Stimulated activated memory B cell treated with anti-CD40 and anti-IgM and Interleukin-4, amounts not matched to agents 10 μg/mL and 1 μg/mL and 100 μg/mL, for 72 hours (primary cell): Measurements from ENCODE around the gene BAX.
"Not testable (repeated sequence)": the region's sequence is repeated elsewhere in the genome, so short reads cannot be mapped to it uniquely, and the experiment has no call there.

Experiments
- ATAC-seq: fragments of 150-1000 bp; cut with Tn5 transposase; 2 replicates; pipeline ENCODE4 v1.10.0; 2021
- H3K27ac Mint-ChIP-seq: one replicate; pipeline ENCODE4 v1.8.0; 2022; ENCODE audit warnings: mild to moderate bottlenecking, mixed read lengths
- H3K27me3 Mint-ChIP-seq: one replicate; pipeline ENCODE4 v1.8.0; 2022; ENCODE audit warnings: mixed read lengths
- H3K36me3 Mint-ChIP-seq: one replicate; pipeline ENCODE4 v1.8.0; 2022; ENCODE audit warnings: mixed read lengths
- H3K4me1 Mint-ChIP-seq: one replicate; pipeline ENCODE4 v1.8.0; 2022; ENCODE audit warnings: mixed read lengths
- H3K4me3 Mint-ChIP-seq: one replicate; pipeline ENCODE4 v1.8.0; 2022; ENCODE audit warnings: mild to moderate bottlenecking, moderate library complexity, mixed read lengths
- H3K9me3 Mint-ChIP-seq: one replicate; pipeline ENCODE4 v1.8.0; 2022; ENCODE audit warnings: mixed read lengths

BAX gene

DNA sequence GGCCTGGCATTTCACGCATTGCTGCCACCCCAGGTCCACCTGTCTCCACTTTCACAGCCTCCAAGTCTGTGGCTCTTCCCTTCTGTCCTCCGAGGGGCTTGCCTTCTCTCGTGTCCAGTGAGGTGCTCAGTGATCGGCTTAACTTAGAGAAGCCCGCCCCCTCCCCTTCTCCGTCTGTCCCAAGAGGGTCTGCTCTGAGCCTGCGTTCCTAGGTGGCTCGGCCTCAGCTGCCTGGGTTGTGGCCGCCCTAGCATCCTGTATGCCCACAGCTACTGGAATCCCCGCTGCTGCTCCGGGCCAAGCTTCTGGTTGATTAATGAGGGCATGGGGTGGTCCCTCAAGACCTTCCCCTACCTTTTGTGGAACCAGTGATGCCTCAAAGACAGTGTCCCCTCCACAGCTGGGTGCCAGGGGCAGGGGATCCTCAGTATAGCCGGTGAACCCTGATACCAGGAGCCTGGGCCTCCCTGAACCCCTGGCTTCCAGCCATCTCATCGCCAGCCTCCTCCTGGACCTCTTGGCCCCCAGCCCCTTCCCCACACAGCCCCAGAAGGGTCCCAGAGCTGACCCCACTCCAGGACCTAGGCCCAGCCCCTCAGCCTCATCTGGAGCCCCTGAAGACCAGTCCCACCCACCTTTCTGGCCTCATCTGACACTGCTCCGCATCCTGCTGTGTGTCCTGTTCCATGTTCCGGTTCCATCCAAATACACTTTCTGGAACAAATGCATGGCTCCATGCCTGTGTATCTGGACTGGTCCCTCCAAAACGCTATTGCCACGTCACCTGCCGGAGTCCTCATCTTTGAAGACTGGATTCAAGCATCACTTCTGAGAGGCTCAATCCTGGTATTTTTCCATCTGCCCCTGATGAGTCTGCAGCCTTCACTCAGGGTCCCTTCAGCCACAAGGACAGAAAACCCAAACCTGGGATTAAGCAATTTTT is 31.9 kb upstream of the BAX start:
- H3K9me3 Mint-ChIP-seq: no peaks in the 10 kb centered on the region
- peaks cover 9% of the 10 kb centered on the region for H3K4me1 Mint-ChIP-seq
- H3K27ac Mint-ChIP-seq: peak overlapping the region; percentile 13
- H3K4me3 Mint-ChIP-seq: no peak overlapping the region
- no peak for ATAC-seq
- peaks cover 37% of the 10 kb centered on the region for H3K36me3 Mint-ChIP-seq
- no peaks in the 10 kb centered on the region for H3K27me3 Mint-ChIP-seq

DNA sequence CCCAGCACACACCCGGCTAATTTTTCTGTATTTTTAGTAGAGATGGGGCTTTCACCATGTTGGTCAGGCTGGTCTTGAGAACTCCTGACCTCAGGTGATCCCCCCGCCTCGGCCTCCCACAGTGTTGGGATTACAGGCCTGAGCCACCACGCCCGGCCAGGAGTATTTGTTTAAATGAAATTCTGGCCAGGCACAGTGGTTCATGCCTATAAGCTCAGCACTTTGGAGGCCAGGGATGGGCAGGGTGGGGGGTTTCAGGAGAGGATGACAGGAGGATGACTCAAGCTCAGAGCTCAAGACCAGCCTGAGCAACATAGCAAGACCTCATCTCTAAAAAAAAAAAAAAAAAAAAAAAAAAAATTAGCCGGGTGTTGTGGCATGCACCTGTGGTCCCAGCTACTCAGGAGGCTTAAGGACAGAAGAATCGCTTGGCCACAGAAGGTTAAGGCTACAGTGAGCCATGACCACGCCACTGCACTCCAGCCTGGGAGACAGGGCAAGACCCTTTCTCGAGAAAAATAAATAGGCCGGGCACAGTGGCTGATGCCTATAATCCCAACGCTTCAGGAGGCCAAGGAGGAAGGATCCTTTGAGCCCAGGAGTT is 29.3 kb upstream of the BAX start:
- Mint-ChIP-seq H3K27ac (no peak overlapping the region), H3K36me3 (peaks cover 21% of the 10 kb centered on the region), H3K27me3 (no peaks in the 10 kb centered on the region), H3K4me3 (no peak overlapping the region), H3K4me1 (no peaks in the 10 kb centered on the region), H3K9me3 (no peaks in the 10 kb centered on the region)
- ATAC-seq: no peak

DNA sequence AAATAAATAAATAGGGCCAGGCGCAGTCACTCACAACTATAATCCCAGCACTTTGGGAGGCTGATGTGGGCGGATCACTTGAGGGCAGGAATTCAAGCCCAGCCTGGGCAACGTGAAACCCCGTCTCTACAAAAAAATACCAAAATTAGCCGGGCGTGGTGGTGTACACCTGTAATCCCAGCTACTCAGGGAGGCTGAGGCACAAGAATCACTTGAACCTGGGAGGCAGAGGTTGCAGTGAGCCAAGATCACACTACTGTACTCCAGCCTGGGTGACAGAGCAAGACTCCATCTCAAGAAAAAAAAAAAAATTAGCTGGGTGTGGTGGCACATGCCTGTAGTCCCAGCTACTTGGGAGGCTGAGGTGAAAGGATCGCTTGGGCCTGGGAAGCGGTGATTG is 28.8 kb upstream of the BAX start:
- H3K36me3 Mint-ChIP-seq: peaks cover 19% of the 10 kb centered on the region
- ATAC-seq, H3K27ac Mint-ChIP-seq, H3K4me3 Mint-ChIP-seq, H3K4me1 Mint-ChIP-seq, H3K27me3 Mint-ChIP-seq, H3K9me3 Mint-ChIP-seq: not testable (repeated sequence)

DNA sequence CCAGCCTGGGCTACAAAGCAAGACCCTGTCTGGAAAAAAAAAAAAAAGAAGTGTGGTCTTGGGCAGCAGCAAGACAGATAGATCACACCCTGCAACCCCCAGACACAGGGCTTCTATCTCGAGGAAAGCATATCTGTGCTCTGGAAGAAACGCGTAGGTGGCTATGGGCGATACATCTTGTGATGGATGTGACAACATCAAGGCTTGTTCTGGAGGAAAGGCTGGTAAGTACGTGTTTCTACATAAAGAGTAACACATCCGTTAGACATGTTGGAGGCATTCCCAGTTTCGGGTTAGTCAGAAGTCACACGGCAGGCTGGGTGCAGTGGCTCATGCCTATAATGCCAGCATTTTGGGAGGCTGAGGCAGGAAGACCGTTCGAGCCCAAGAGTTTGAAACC is 27.8 kb upstream of the BAX start:
- H3K27me3 Mint-ChIP-seq: no peaks in the 10 kb centered on the region
- H3K4me3 Mint-ChIP-seq: no peak overlapping the region
- H3K36me3 Mint-ChIP-seq: peaks cover 11% of the 10 kb centered on the region
- ATAC-seq: no peak
- no peaks in the 10 kb centered on the region for H3K9me3 Mint-ChIP-seq
- no peak overlapping the region for H3K27ac Mint-ChIP-seq
- H3K4me1 Mint-ChIP-seq: no peaks in the 10 kb centered on the region

DNA sequence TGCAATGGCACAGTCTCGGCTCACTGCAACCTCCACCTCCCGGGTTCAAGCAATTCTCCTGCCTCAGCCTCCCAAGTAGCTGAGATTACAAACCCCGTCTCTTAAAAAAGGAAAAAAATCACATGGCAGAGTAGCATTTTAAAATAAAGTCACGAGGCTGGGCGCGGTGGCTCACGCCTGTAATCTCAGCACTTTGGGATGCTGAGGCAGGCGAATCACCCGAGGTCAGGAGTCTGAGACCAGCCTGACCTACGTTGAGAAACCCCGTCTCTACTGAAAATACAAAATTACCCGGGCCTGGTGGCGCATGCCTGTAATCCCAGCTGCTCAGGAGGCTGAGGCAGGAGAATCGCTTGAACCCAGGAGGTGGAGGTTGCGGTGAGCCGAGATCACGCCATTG is 27.0 kb upstream of the BAX start:
- H3K27ac Mint-ChIP-seq, ATAC-seq, H3K27me3 Mint-ChIP-seq, H3K4me1 Mint-ChIP-seq, H3K9me3 Mint-ChIP-seq, H3K4me3 Mint-ChIP-seq, H3K36me3 Mint-ChIP-seq: not testable (repeated sequence)

DNA sequence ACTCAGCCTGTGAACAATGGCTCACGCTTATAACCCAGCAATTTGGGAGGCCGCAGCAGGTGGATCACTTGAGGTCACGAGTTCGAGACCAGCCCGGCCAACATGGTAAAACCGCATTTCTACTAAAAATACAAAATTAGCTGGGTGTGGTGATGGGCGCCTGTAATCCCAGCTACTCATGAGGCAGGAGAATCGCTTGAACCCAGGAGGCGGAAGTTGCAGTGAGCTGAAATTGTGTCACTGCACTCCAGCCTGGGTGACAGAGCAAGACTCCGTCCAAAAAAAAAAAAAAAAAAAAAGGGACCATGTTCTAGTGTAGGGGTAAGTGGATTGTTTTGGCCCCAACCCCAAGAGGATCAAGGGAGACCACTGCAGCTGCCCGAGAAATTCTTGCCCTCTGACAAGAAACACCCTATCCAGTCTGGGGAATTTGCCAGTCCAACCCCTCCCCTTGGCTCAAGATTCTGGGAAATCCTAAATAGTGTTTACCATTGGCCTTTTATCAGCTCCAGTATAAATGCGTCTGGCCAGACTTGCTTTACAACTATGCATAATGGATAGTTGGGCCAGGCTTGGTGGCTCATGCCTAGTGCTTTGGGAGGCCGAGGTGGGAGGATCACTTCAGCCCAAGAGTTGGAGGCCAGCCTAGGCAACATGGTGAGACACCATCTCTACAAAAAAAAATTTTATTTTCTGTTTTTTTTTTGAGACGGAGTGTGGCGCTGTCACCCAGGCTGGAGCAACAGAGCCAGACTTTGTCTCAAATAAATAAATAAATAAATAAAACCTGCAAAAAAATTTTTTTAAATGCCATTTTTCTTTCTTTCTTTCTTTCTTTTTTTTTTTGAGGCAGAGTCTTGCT is 26.3 kb upstream of the BAX start:
- no peak for ATAC-seq
- peaks cover 5% of the 10 kb centered on the region for H3K4me1 Mint-ChIP-seq
- no peak overlapping the region for H3K27ac Mint-ChIP-seq
- H3K27me3 Mint-ChIP-seq: no peaks in the 10 kb centered on the region
- no peaks in the 10 kb centered on the region for H3K9me3 Mint-ChIP-seq
- H3K4me3 Mint-ChIP-seq: no peak overlapping the region
- H3K36me3 Mint-ChIP-seq: peaks cover under 1% of the 10 kb centered on the region

DNA sequence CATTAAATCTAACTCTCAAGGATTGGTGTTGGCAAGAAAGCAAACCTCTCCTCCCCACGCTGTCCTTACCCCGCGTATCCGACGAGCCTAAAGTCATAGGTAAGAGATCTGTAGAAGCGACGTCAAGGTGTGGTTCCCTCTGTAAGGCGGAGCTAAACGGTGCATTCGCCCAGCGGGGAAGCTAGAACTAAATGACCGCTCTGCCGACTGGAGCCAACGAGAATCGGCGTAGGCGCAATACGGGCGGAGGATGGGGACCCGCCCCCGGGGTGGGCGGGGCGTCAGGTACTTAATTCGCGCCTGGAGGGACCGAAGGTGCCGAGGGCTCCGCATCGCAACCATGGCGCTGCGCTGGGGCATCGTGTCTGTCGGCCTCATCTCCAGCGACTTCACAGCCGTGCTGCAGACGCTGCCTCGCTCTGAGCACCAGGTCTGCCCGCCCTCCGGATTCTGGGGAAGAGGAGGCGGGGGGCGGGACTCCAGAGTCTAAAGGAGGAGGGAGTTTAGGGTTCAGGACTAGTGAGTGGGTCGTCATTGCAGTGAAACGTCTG is 21.2 kb upstream of the BAX start, which contains the start of gene DHDH:
DHDH (plus strand) TSS at position 318 of the 551 bp plus-strand sequence; CDS start at position 341, 23 bp downstream.
- no peaks in the 10 kb centered on the region for H3K36me3 Mint-ChIP-seq
- peak within 1 kb of the TSS; percentile 72 for H3K27ac Mint-ChIP-seq
- H3K4me3 Mint-ChIP-seq: peak within 1 kb of the TSS; percentile 91
- ATAC-seq: peak; percentile 94
- H3K27me3 Mint-ChIP-seq: no peaks in the 10 kb centered on the region
- no peaks in the 10 kb centered on the region for H3K9me3 Mint-ChIP-seq
- peaks cover 18% of the 10 kb centered on the region for H3K4me1 Mint-ChIP-seq

DNA sequence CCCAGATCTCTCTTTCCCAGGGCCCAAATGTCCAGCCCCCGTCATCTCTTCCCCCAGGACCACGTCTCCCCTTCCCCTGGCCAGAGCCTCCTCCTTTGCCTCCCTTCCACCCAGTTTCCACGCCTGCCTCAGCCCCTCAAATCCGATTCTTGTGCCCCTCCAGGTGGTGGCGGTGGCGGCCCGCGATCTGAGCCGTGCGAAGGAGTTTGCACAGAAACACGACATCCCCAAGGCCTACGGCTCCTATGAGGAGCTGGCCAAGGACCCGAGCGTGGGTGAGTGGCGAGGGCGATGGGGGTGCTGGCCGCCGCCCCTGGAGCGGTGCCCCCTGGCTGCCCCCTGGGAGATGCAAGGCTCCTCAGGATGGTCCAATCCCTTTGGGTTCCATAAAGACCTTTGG is 19.8 kb upstream of the BAX start:
- Mint-ChIP-seq H3K4me1 (peaks cover 18% of the 10 kb centered on the region), H3K27me3 (peaks cover 9% of the 10 kb centered on the region), H3K27ac (no peak overlapping the region), H3K4me3 (no peak overlapping the region), H3K36me3 (no peaks in the 10 kb centered on the region), H3K9me3 (no peaks in the 10 kb centered on the region)
- ATAC-seq: no peak

DNA sequence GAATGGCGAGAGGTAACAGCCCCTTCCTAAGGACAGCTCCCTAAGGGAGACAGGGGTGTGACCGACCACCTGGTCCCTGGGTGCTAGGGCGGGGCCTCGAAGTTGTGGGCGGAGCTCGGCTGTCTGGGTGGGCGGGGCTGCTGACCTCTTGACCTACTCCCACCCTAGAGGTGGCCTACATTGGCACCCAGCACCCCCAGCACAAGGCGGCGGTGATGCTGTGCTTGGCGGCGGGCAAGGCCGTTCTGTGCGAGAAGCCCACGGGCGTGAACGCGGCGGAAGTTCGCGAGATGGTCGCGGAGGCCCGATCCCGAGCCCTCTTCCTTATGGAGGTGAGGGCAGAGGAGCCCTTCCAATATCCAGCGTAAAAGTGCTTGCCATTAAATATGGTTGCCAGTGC is 18.8 kb upstream of the BAX start:
- Mint-ChIP-seq H3K9me3 (no peaks in the 10 kb centered on the region), H3K4me3 (no peak overlapping the region), H3K27ac (no peak overlapping the region), H3K27me3 (peaks cover 9% of the 10 kb centered on the region), H3K4me1 (peaks cover 18% of the 10 kb centered on the region), H3K36me3 (no peaks in the 10 kb centered on the region)
- ATAC-seq: no peak

DNA sequence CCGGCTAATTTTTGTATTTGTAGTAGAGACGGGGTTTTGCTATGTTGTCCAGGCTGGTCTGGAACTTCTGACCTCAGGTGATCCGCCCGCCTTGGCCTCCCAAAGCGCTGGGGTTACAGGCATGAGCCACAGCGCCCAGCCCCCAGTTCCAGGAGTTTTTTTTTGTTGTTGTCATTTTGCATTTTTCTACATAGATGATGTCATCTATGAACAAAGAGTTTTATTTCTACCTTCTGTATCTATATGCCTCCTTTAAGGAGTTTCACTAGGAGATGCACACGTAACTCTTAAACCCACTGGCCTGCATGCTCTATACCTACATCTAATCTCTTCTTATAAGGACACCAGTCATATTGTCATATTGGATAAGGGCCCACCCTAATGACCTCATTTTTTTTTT is 16.4 kb upstream of the BAX start:
- no peak overlapping the region for H3K4me3 Mint-ChIP-seq
- H3K4me1 Mint-ChIP-seq: peaks cover 14% of the 10 kb centered on the region
- H3K27me3 Mint-ChIP-seq: peaks cover 9% of the 10 kb centered on the region
- no peaks in the 10 kb centered on the region for H3K9me3 Mint-ChIP-seq
- no peaks in the 10 kb centered on the region for H3K36me3 Mint-ChIP-seq
- ATAC-seq: no peak
- no peak overlapping the region for H3K27ac Mint-ChIP-seq

DNA sequence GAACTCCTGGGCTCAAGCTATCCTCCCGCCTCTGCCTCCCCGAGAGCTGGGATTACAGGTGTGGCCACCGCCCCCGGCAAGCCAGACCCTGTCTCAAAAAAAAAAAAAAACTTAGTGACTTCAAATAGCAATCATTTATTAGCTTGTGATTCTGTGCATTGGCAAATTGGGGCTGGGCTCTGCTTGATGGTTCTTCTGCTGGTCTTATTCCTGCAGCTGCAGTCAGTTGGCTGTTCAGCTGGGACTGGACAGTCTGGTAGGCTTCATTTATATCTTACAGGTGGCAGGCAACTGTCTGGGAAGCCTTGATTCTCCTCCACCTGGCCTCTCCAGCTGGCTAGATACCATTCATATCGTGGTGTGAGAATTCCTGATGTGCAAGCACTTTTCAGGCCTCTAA is 13.8 kb upstream of the BAX start:
- H3K4me3 Mint-ChIP-seq: no peak overlapping the region
- no peaks in the 10 kb centered on the region for H3K9me3 Mint-ChIP-seq
- H3K4me1 Mint-ChIP-seq: no peaks in the 10 kb centered on the region
- H3K27ac Mint-ChIP-seq: no peak overlapping the region
- no peak for ATAC-seq
- H3K36me3 Mint-ChIP-seq: no peaks in the 10 kb centered on the region
- H3K27me3 Mint-ChIP-seq: peaks cover 9% of the 10 kb centered on the region

DNA sequence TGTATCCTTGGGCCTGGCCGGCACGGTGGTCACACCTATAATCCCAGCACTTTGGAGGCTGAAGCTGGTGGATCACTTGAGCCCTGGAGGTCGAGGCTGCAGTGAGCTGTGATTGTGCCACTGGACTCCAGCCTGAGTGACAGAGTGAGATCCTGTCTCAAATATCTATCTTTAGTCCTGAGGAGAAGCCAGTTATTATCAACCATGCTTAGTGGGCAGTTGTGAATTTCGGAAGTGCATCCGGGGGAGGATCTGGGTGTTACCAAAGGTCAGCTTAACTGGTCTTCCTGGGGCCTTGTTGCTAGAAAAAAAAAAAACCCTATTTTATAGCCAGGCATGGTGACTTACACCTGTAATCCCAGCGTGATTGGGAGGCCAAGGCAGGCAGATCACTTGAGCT is 11.6 kb upstream of the BAX start:
- Mint-ChIP-seq H3K4me1 (no peaks in the 10 kb centered on the region), H3K27ac (no peak overlapping the region), H3K4me3 (no peak overlapping the region), H3K9me3 (no peaks in the 10 kb centered on the region), H3K36me3 (no peaks in the 10 kb centered on the region), H3K27me3 (peaks cover 9% of the 10 kb centered on the region)
- no peak for ATAC-seq

DNA sequence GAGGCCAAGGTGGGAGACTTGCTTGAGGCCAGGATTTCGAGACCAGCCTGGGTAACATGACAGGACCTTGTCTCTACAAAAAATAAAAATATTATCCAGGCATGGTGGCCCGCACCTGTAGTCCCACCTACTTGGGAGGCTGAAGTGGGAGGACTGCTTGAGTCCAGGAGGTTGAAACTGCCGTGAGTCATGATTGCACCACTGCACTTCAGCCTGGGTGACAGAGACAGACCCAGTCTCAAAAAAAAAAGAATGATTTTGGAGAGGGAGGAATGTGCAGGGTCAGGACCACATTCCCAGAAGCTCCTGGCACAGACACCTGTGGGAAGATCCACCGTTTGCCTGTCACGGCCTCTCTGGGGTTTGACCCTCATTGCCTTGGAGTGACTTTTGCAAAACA is 9.3 kb upstream of the BAX start:
- Mint-ChIP-seq H3K4me3 (no peak overlapping the region), H3K27ac (no peak overlapping the region), H3K4me1 (no peaks in the 10 kb centered on the region), H3K27me3 (no peaks in the 10 kb centered on the region), H3K36me3 (no peaks in the 10 kb centered on the region), H3K9me3 (peaks cover 3% of the 10 kb centered on the region)
- no peak for ATAC-seq

DNA sequence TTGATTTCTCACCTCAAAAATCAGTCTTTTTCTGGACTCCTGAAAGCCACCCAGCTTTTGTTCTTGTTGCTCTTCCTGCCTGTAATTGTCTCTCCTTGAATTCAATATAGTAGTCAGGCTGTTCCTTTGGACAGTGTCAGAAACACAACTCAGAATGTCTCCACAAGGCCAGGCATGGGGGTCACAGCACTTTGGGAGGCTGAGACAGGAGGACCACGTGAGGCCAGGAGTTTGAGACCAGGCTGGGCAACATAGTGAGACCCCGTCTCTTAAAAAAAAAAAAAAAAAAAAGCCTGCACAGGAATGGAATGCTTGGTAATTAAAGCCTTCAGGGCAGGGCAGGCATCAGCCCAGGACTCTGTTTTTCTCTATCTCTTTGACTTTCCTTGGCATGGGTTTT is 8.9 kb upstream of the BAX start:
- Mint-ChIP-seq H3K4me3 (no peak overlapping the region), H3K36me3 (no peaks in the 10 kb centered on the region), H3K4me1 (no peaks in the 10 kb centered on the region), H3K27me3 (no peaks in the 10 kb centered on the region), H3K27ac (no peak overlapping the region), H3K9me3 (peaks cover 3% of the 10 kb centered on the region)
- ATAC-seq: no peak
